Activated naive CD4-positive, alpha-beta T cell treated with anti-CD3 and anti-CD28 coated beads, Interleukin-2, amount 50 U/mL, for 72 hours (primary cell): ENCODE results near the gene SLC7A5. TPM values are rescaled to one million over a fixed set of nuclear protein-coding genes. Genes with fewer than 3 reads are reported as not detected.

ENCODE experiments used
- ATAC-seq, 2 donors: fragments of 150-1000 bp; cut with Tn5 transposase; 2 replicates each; pipeline ENCODE4 v1.10.0; 2021; ENCODE audit warnings: mild to moderate bottlenecking in 2 of 2, moderate library complexity in 2 of 2
- DNase-seq, 2 donors: peaks; one replicate each; pipeline ENCODE4 v3.0.0; 2021 to 2022; ENCODE audit warnings: low spot score in 2 of 2
- H3K27ac Mint-ChIP-seq, 2 donors: one replicate each; pipeline ENCODE4 v1.8.0; 2022; ENCODE audit warnings: mild to moderate bottlenecking in 2 of 2, mixed read lengths in 2 of 2
- H3K36me3 Mint-ChIP-seq, 2 donors: one replicate each; pipeline ENCODE4 v1.8.0; 2022; ENCODE audit warnings: mixed read lengths in 2 of 2
- H3K9me3 Mint-ChIP-seq, 2 donors: one replicate each; pipeline ENCODE4 v1.8.0; 2022; ENCODE audit warnings: mixed read lengths in 2 of 2
- total RNA-seq, 2 donors: library from RNA; stranded (reverse); gene quantifications; one replicate each; pipeline ENCODE4 v1.2.3, GENCODE V29; 2022

The SLC7A5 gene
- total RNA-seq, 2 donors from 2014 or later, result 112 to 197 TPM

- ATAC-seq (peak in 1 of 2 donors; percentile 12), DNase-seq (no peak)
Measured at GRCh38 chr16:87809150-87809902, 60.0 kb downstream of the SLC7A5 start.

DNA sequence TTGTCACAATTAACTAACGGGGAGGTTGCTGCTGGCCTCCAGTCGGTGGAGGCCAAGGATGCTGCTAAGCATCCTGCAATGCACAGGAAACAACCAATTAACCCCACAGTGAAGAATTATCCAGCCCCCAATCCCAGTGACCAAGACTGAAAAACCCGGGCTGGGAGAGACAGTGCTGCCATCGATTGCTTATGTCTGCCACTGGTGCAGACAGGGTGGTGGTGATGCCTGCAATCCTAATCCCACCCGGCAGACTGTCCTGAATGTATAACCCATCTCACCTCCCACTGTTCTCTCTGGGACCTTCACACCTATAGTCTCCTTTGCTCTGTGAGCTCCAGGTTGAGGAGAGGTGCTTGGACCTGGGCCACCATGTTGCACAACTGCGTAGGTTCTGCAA is 61.2 kb downstream of the SLC7A5 start:
- Mint-ChIP-seq H3K36me3 (peaks cover 0 to 5% of the 10 kb centered on the region in 2 donors), H3K27ac (peak overlapping the region in 1 of 2 donors; percentile 2), H3K9me3 (no peaks in the 10 kb centered on the region)
- DNase-seq (no peak), ATAC-seq (no peak)

More at GRCh38 chr16:87809150-87809902, 60.0 kb downstream of the SLC7A5 start:
- Mint-ChIP-seq H3K27ac (peak overlapping the region in 1 of 2 donors; percentile 2), H3K9me3 (no peaks in the 10 kb centered on the region), H3K36me3 (peaks cover 0 to 5% of the 10 kb centered on the region in 2 donors)

DNA sequence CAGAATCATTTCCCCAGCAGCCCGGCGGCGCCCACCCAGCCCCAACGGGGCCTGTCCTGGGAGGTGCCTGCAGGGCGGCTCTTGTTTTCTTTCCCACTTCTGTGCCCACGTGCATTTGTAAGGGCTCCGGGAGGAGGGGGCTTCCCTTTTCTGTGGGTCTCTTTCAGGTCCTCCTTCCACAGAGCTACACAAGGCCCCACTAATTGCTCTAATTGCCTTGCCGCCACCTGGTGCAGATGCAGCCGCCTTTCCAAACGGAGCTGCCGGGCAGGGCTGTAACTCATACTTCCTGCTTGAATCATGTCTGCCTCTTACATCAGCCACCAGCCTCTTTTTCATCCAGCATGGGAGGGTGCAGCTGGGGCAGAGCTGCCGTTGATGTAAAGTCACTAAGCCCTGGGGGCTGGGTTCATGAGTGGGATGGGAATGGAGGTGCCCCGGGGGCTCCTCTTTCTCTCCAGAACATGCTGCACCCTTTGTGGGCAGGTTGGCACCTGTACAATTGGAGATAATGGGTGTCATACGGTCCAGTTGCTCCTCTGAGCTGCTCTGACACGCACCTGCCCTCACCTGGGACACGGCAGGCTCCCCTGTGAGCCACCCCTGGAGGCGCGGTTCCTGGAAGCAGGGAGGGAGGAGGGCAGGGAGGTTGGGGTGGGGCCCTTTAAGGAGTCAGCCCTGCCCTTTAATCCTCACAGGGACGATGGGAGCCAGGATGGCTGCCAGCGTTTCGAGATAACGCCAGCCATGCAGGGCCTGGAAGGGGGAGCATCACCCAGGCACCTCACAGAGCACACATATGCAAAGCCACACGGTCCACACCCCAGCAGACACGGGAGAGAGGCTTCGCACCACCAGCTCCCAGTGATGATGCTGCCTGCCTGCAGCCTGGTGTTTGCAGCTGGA is 62.4 kb downstream of the SLC7A5 start:
- Mint-ChIP-seq H3K9me3 (no peaks in the 10 kb centered on the region), H3K36me3 (peaks cover 0 to 5% of the 10 kb centered on the region in 2 donors), H3K27ac (peak overlapping the region; percentile 95 to 98)
- ATAC-seq (peak; percentile 85 to 89), DNase-seq (peak; percentile 60 to 76)

GRCh38 chr16:87806261-87806640 is 63.1 kb downstream of the SLC7A5 start:
- Mint-ChIP-seq H3K36me3 (peaks cover 0 to 5% of the 10 kb centered on the region in 2 donors), H3K9me3 (no peaks in the 10 kb centered on the region), H3K27ac (peak overlapping the region; percentile 95 to 98)
- ATAC-seq (peak; percentile 48 to 85), DNase-seq (peak in 1 of 2 donors; percentile 64)

DNA sequence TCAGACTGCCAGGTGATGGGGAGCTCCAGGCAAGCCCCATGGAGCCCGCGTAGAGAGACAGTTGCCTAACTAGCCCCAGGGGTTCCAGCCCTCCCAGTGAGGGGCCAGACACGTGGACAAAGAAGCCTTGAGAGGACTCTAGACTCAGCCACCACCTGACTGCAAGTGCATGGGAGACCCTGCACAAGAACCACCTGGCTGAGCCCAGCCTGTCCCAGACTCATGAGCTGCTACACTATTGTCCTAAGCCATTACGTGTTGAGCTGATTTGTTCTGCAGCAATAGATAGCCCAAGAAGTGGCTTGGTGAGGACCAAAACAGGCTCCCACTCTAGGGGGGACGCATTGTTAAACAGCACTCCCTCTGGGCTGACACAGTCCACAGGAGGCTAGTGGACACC is 65.9 kb downstream of the SLC7A5 start:
- H3K27ac Mint-ChIP-seq, result no peak overlapping the region
- DNase-seq (no peak), ATAC-seq (no peak)
- H3K36me3 Mint-ChIP-seq, result peaks cover 0 to 5% of the 10 kb centered on the region in 2 donors
- no peaks in the 10 kb centered on the region for H3K9me3 Mint-ChIP-seq

DNA sequence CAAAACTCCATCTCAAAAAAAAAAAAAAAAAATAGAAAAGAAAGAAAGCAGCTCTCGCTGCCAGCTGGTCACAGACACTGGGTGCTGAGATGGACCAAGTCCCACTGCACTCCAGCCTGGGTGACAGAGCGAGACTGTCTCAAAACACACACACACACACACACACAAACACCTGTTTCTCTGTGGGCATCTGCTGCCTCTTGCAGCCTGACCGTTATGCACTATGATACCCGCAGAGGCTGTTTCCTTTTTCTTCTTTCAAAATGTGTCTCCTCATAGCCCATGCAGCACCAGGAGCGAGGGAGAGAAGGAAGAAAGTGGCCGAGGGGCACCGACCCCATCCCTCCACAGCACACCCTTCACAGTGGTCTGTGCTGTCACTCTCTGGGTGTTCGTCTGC is 66.6 kb downstream of the SLC7A5 start:
- H3K27ac Mint-ChIP-seq, result no peak overlapping the region
- ATAC-seq (no peak), DNase-seq (no peak)
- peaks cover 0 to 5% of the 10 kb centered on the region in 2 donors for H3K36me3 Mint-ChIP-seq
- H3K9me3 Mint-ChIP-seq, result no peaks in the 10 kb centered on the region

DNA sequence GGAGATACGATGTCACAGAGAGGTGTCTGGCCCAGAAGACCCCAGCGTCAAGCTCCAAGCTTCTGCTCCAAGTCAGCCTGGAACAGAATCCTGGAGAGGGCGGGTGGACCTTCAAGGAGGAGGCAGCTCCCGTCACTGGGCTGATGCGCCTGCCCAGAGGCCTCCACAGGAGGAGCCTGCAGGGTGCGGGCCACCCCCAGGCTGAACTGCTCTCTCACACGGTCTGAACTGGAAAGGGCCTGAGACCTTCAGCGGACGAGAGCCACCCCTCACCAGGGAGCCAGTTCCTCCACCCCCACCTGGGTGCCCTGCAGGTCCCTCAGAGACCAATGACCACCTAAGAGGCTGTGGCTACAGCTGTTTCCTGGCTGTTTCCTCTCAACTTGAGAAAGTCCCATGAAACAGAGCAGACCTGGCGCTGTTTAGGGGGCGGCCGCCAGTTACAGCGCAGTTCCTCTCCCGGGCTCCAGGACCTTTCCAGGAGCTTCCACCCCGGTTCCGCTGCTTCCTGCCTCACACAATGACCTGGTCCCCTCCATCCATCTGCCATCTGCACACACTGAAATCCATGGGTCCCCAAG is 67.5 kb downstream of the SLC7A5 start:
- no peak for ATAC-seq
- Mint-ChIP-seq H3K27ac (no peak overlapping the region), H3K36me3 (peaks cover 0 to 4% of the 10 kb centered on the region in 2 donors), H3K9me3 (no peaks in the 10 kb centered on the region)
- no peak for DNase-seq

DNA sequence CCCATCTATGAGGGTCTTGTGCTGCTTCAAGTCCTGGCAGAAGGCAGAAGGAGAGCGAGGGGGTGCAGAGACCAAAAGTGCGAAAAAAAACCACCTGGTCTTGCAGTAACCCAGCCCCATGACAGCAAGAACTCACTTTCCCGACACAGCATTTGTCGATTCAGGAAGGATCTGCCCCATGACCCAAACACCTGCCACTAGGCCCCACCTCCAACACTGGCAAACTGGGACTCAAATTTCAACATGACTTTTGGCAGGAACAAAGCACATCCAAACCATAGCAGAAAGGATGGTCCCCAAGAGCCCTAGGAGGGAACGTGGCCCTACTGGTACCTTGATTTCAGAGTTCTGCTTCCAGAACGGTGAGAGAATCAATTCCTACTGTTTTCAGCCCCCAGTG is 68.8 kb downstream of the SLC7A5 start:
- DNase-seq (no peak), ATAC-seq (no peak)
- Mint-ChIP-seq H3K9me3 (no peaks in the 10 kb centered on the region), H3K36me3 (no peaks in the 10 kb centered on the region), H3K27ac (no peak overlapping the region)

DNA sequence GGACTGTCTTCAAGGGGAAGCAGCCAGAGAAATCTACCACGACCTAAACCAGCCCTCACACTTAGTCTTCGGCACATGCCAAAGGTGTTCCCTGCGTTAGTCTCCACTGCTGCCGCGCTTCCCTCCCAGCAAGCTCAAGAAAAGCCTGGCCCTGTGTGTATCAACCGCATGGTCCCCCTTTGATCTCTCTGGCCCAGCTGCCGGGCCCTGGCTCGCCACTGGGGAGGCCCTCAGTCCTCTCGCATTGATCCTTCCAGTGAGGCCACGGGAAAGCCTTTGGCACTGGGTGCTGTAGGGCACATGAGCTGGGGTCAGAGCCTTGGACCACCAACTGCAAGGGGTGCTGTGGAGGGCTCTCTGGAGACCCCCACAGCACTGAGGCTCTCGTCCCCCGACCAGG is 74.0 kb downstream of the SLC7A5 start:
- Mint-ChIP-seq H3K9me3 (no peaks in the 10 kb centered on the region), H3K27ac (no peak overlapping the region), H3K36me3 (no peaks in the 10 kb centered on the region)
- DNase-seq (no peak), ATAC-seq (no peak)

- ATAC-seq (no peak), DNase-seq (no peak)
- no peaks in the 10 kb centered on the region for H3K36me3 Mint-ChIP-seq
- no peaks in the 10 kb centered on the region for H3K9me3 Mint-ChIP-seq
- H3K27ac Mint-ChIP-seq, result no peak overlapping the region
Measured at GRCh38 chr16:87794485-87795078, 74.7 kb downstream of the SLC7A5 start.

DNA sequence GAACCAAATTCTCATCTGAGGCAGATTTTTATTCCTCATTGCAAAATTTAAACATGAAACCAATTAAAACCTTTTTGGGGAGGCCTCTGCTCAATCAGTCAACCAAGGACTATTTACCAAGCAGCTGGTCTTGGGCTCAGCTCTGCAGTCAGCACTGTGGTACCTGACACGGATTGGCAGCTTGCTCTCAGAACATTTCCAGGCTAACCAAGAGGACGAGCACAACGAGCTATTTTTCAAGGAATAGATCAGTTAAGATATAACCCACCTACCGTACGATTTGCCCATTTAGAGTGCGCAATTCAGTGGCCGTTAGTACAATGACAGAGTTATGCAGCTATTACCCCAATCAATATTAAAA is 77.1 kb downstream of the SLC7A5 start:
- no peak for ATAC-seq
- no peaks in the 10 kb centered on the region for H3K9me3 Mint-ChIP-seq
- no peaks in the 10 kb centered on the region for H3K36me3 Mint-ChIP-seq
- H3K27ac Mint-ChIP-seq, result no peak overlapping the region
- DNase-seq, result no peak

- H3K36me3 Mint-ChIP-seq, result no peaks in the 10 kb centered on the region
- no peak overlapping the region for H3K27ac Mint-ChIP-seq
- ATAC-seq, result no peak
Measured at GRCh38 chr16:87791295-87792204, 77.8 kb downstream of the SLC7A5 start.

GRCh38 chr16:87790292-87791100 is 78.8 kb downstream of the SLC7A5 start:
- DNase-seq (no peak), ATAC-seq (no peak)
- H3K27ac Mint-ChIP-seq, result no peak overlapping the region

More at GRCh38 chr16:87791295-87792204, 77.8 kb downstream of the SLC7A5 start:
- no peak for DNase-seq
- H3K9me3 Mint-ChIP-seq, result no peaks in the 10 kb centered on the region

DNA sequence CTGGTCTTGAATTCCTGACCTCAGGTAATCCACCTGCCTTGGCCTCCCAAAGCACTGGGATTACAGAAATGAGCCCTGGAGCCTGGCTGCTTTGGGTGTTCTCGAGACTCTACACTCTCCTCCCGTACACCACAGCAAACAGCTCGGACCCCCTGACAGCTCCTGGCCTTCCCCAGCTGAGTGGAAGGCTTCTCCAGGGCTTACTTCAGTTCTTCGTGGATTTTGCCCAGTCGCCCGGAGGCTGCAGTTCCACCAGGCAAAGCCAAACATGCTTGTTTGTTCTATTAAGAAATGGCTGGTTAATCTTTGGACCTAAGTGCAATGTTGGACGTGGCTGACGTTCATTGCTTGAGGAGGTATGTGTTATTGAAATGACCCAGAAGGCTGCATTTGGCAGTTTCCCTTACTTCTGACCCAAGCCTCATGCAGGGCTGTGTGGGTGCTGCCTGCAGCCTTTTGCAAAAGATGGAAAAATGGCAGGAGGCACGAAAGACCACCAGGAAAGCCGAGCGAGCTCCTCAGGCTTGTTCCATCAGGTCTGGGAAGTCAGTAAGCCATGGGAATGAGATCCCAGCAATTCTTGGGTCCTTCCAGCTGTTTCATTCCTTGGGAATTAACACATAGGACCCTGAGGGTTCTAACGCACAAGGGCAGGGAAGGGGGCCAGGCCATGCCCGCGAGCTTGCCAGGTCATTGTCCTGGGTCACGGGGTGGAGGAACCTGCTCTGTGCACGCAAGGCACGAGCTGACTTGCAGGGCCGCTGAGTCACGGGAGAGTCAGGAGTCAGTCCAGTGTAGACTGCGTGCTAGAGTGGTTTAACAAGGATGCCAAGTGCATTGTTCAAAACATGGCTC is 79.6 kb downstream of the SLC7A5 start:
- ATAC-seq (no peak), DNase-seq (no peak)
- H3K36me3 Mint-ChIP-seq, result no peaks in the 10 kb centered on the region
- H3K9me3 Mint-ChIP-seq, result no peaks in the 10 kb centered on the region
- no peak overlapping the region for H3K27ac Mint-ChIP-seq

More at GRCh38 chr16:87790292-87791100, 78.8 kb downstream of the SLC7A5 start:
- Mint-ChIP-seq H3K9me3 (no peaks in the 10 kb centered on the region), H3K36me3 (no peaks in the 10 kb centered on the region)
